GM12878 (cell line): ENCODE results near the gene TESK1. TPM values are rescaled to one million over a fixed set of nuclear protein-coding genes. Genes with fewer than 3 reads are reported as not detected.
A peak's percentile ranks its signal among the peaks of the same experiment; 100 is the strongest.

ENCODE experiments used
- ASH2L ChIP-seq: fragments of 300-600, 200-600 bp; sonication (generic); IDR thresholded peaks from 2 replicates; pipeline ENCODE4 v1.6.1; 2017; ENCODE audit warnings: low read depth, mild to moderate bottlenecking, borderline replicate concordance
- BRCA1 ChIP-seq: IDR thresholded peaks from 2 replicates; pipeline ENCODE4 v1.6.1; 2011; ENCODE audit warnings: low read depth, low read length, improper control_type of control experiment
- CBX3 ChIP-seq: fragments of 200-600 bp; sonication (generic); IDR thresholded peaks from 2 replicates; pipeline ENCODE4 v1.6.1; 2016; ENCODE audit warnings: low read depth, borderline replicate concordance
- EGR1 ChIP-seq, 2 experiments: IDR thresholded peaks; 1 replicate in 1 of 2; 2 replicates in 1 of 2; pipeline ENCODE4 v1.6.1; 2011 to 2012; ENCODE audit warnings: low read depth in 2 of 2, low read length in 2 of 2, borderline replicate concordance in 1 of 2, mild to moderate bottlenecking in 1 of 2, moderate library complexity in 1 of 2
- EP300 ChIP-seq, 2 experiments: fragments of 150-350 bp in 1 of 2; IDR thresholded peaks; 2 replicates each; pipeline ENCODE4 v1.6.1; 2011 to 2012; ENCODE audit warnings: low read depth in 2 of 2, low read length in 2 of 2, borderline replicate concordance in 1 of 2, improper control_type of control experiment in 1 of 2, inconsistent platforms in 1 of 2; ENCODE audit not compliant: control insufficient read depth in 1 of 2
- HCFC1 ChIP-seq: fragments of 150-350 bp; IDR thresholded peaks from 2 replicates; pipeline ENCODE4 v1.6.1; 2014; ENCODE audit warnings: low read length
- HDAC6 ChIP-seq: fragments of 200-600 bp; sonication (generic); IDR thresholded peaks from one replicate; pipeline ENCODE4 v1.8.0; 2017; ENCODE audit warnings: antibody characterized with exemption; ENCODE audit not compliant: unreplicated experiment
- HDGF ChIP-seq: fragments of 450-650 bp; IDR thresholded peaks from 2 replicates; pipeline ENCODE4 v1.6.1; 2016; ENCODE audit warnings: antibody characterized with exemption
- KAT2A ChIP-seq: conservative IDR thresholded peaks from 2 replicates; pipeline ENCODE4 v1.6.1; 2011; ENCODE audit warnings: low read depth, low read length; ENCODE audit not compliant: control insufficient read depth
- MTA2 ChIP-seq: fragments of 450-650 bp; IDR thresholded peaks from 2 replicates; pipeline ENCODE4 v1.6.1; 2016; ENCODE audit warnings: low read depth, mild to moderate bottlenecking, moderate library complexity
- NFXL1 ChIP-seq: fragments of 450-650 bp; IDR thresholded peaks from 2 replicates; pipeline ENCODE4 v1.6.1; 2017; ENCODE audit warnings: antibody characterized with exemption, mild to moderate bottlenecking, borderline replicate concordance
- POLR2AphosphoS5 ChIP-seq: IDR thresholded peaks from 2 replicates; pipeline ENCODE4 v1.6.1; 2011; ENCODE audit warnings: mild to moderate bottlenecking, low read length, inconsistent platforms
- RAD21 ChIP-seq: IDR thresholded peaks from 2 replicates; pipeline ENCODE4 v1.6.1; 2011; ENCODE audit warnings: mild to moderate bottlenecking, low read depth, low read length, moderate library complexity; ENCODE audit not compliant: insufficient read depth
- SREBF1 ChIP-seq: IDR thresholded peaks from 2 replicates; pipeline ENCODE4 v1.6.1; 2012; ENCODE audit warnings: mild to moderate bottlenecking, low read length
- SREBF2 ChIP-seq: IDR thresholded peaks from 2 replicates; pipeline ENCODE4 v1.6.1; 2012; ENCODE audit warnings: mild to moderate bottlenecking, low read length
- STAT3 ChIP-seq: IDR thresholded peaks from 2 replicates; pipeline ENCODE4 v1.6.1; 2011; ENCODE audit warnings: low read depth, low read length, improper control_type of control experiment
- polyA plus RNA-seq, 11 experiments: library from polyadenylated mRNA; depleted of rRNA in 4 of 11; unstranded in 6 of 11; stranded (reverse) in 5 of 11; fragments of >200 nt; fragmentation: Nextera tagmentation in 4 of 11; fragmentation: Illumina TruSeq in 1 of 11; extraction: Ambion mirVana in 4 of 11; extraction: Trizol in 1 of 11; gene quantifications; 1 replicate in 1 of 11; 2 replicates in 10 of 11; pipeline versions ENCODE4 v1.2.1 to v1.2.3, GENCODE V29; 2011 to 2016; ENCODE audit warnings: inconsistent platforms in 2 of 11, missing spikeins in 2 of 11, low read depth in 1 of 11
- total RNA-seq, 4 experiments: library from RNA; depleted of rRNA in 3 of 4; stranded (reverse); fragments of >200 nt in 3 of 4; fragmentation: Illumina TruSeq in 1 of 4; extraction: Trizol in 1 of 4; gene quantifications; 2 replicates each; pipeline versions ENCODE4 v1.2.1 to v1.2.3, GENCODE V29; 2013 to 2021
- TF ChIP-seq, protein P1 (sequence below): IDR thresholded peaks from 2 replicates; pipeline ENCODE4 v1.6.1; 2012; ENCODE audit warnings: low read depth, low read length, improper control_type of control experiment
- TF ChIP-seq, protein P2 (sequence below): fragments of 450-650 bp; IDR thresholded peaks from 2 replicates; pipeline ENCODE4 v1.6.1; 2014; ENCODE audit warnings: mild to moderate bottlenecking
- TF ChIP-seq, protein P3 (sequence below): fragments of 450-650 bp; conservative IDR thresholded peaks from 2 replicates; pipeline ENCODE4 v1.6.1; 2017; ENCODE audit warnings: mild to moderate bottlenecking, moderate library complexity
- TF ChIP-seq, protein P4 (sequence below): fragments of 150-350 bp; IDR thresholded peaks from 2 replicates; pipeline ENCODE4 v1.6.1; 2016; ENCODE audit warnings: low read depth, low read length
- TF ChIP-seq, protein P5 (sequence below): IDR thresholded peaks from 2 replicates; pipeline ENCODE4 v1.6.1; 2011; ENCODE audit warnings: borderline replicate concordance, low read depth, mild to moderate bottlenecking, moderate library complexity, mixed read lengths, low read length; ENCODE audit not compliant: insufficient read depth; ENCODE audit errors: extremely low read length

The TESK1 gene
- total and polyA plus RNA-seq, 10 of the 15 experiments (the other 5 are each of a cell fraction or from before 2014, with no cell fraction given), result 0.16 to 19.5 (median 7.9) TPM; not detected in 1

DNA sequence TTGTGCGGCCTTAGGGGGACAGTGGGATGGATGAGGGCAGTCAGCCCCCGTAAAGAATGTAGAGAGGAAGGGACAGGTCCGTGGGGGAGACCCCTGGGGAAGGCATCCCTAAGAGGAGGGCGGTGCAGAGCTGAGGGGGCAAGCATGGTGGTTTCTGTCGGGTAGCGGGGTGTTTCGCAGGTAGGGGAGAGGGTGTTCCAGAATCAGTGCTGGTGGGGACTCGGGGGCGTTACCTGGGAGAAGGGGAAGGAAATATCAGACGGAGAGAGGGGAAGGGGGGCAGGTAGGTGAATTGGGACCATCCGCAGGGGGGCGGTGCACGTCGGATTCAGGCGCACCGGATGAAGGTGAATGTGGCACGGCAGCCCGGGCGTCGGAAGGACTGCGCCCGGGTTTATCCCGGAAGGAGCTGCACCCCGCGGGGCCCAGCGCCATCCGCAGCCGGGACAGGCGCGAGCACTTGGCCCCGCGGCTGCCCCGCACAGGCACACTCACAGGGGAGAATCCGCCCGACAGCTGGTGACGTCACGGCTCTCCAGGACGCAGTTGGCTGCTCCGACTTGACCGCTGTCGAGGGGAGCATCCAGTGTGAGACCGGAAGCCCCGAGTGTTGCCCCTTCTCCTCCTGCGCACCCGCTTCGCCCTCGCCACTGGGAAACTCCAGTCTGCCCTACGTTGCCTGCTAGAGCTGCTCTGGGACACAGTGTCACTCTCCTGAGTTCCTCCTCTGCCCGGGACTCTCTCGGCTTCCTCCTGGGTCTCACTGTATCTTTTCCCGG, 11.8 kb downstream of the TESK1 start (continued):
- TF ChIP-seq EGR1 (IDR thresholded peaks at IDR 0.05; ENCODE audit: borderline replicate concordance in 1 of 2, low read depth in 2 of 2, low read length in 2 of 2), result peak in 1 of 2 experiments; percentile 39; a peak in 1 of 3 replicates
- TF ChIP-seq, protein P1, sequence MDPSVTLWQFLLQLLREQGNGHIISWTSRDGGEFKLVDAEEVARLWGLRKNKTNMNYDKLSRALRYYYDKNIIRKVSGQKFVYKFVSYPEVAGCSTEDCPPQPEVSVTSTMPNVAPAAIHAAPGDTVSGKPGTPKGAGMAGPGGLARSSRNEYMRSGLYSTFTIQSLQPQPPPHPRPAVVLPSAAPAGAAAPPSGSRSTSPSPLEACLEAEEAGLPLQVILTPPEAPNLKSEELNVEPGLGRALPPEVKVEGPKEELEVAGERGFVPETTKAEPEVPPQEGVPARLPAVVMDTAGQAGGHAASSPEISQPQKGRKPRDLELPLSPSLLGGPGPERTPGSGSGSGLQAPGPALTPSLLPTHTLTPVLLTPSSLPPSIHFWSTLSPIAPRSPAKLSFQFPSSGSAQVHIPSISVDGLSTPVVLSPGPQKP, result peak; percentile 14; the same call in 1 of the 2 replicates
- no peak for TF ChIP-seq HCFC1
- TF ChIP-seq, protein P2, sequence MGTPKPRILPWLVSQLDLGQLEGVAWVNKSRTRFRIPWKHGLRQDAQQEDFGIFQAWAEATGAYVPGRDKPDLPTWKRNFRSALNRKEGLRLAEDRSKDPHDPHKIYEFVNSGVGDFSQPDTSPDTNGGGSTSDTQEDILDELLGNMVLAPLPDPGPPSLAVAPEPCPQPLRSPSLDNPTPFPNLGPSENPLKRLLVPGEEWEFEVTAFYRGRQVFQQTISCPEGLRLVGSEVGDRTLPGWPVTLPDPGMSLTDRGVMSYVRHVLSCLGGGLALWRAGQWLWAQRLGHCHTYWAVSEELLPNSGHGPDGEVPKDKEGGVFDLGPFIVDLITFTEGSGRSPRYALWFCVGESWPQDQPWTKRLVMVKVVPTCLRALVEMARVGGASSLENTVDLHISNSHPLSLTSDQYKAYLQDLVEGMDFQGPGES, result no peak
- TF ChIP-seq RAD21, result 0 out of 2 replicates have a peak, but pooled peaks have one; percentile 31
- TF ChIP-seq CBX3, result no peak
- TF ChIP-seq KAT2A, result no peak
- TF ChIP-seq SREBF1, result no peak
- TF ChIP-seq, protein P3, sequence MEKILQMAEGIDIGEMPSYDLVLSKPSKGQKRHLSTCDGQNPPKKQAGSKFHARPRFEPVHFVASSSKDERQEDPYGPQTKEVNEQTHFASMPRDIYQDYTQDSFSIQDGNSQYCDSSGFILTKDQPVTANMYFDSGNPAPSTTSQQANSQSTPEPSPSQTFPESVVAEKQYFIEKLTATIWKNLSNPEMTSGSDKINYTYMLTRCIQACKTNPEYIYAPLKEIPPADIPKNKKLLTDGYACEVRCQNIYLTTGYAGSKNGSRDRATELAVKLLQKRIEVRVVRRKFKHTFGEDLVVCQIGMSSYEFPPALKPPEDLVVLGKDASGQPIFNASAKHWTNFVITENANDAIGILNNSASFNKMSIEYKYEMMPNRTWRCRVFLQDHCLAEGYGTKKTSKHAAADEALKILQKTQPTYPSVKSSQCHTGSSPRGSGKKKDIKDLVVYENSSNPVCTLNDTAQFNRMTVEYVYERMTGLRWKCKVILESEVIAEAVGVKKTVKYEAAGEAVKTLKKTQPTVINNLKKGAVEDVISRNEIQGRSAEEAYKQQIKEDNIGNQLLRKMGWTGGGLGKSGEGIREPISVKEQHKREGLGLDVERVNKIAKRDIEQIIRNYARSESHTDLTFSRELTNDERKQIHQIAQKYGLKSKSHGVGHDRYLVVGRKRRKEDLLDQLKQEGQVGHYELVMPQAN, result no peak
- TF ChIP-seq, protein P4, sequence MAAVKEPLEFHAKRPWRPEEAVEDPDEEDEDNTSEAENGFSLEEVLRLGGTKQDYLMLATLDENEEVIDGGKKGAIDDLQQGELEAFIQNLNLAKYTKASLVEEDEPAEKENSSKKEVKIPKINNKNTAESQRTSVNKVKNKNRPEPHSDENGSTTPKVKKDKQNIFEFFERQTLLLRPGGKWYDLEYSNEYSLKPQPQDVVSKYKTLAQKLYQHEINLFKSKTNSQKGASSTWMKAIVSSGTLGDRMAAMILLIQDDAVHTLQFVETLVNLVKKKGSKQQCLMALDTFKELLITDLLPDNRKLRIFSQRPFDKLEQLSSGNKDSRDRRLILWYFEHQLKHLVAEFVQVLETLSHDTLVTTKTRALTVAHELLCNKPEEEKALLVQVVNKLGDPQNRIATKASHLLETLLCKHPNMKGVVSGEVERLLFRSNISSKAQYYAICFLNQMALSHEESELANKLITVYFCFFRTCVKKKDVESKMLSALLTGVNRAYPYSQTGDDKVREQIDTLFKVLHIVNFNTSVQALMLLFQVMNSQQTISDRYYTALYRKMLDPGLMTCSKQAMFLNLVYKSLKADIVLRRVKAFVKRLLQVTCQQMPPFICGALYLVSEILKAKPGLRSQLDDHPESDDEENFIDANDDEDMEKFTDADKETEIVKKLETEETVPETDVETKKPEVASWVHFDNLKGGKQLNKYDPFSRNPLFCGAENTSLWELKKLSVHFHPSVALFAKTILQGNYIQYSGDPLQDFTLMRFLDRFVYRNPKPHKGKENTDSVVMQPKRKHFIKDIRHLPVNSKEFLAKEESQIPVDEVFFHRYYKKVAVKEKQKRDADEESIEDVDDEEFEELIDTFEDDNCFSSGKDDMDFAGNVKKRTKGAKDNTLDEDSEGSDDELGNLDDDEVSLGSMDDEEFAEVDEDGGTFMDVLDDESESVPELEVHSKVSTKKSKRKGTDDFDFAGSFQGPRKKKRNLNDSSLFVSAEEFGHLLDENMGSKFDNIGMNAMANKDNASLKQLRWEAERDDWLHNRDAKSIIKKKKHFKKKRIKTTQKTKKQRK, result no peak
- TF ChIP-seq SREBF2, result no peak
- TF ChIP-seq, protein P5, sequence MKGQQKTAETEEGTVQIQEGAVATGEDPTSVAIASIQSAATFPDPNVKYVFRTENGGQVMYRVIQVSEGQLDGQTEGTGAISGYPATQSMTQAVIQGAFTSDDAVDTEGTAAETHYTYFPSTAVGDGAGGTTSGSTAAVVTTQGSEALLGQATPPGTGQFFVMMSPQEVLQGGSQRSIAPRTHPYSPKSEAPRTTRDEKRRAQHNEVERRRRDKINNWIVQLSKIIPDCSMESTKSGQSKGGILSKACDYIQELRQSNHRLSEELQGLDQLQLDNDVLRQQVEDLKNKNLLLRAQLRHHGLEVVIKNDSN, result no peak
- no peak for TF ChIP-seq NFXL1
- TF ChIP-seq ASH2L, result no peak
- no peak for TF ChIP-seq STAT3
- TF ChIP-seq EP300 (IDR thresholded peaks at IDR 0.05; ENCODE audit: borderline replicate concordance in 1 of 2, control insufficient read depth in 1 of 2, low read depth in 2 of 2, low read length in 2 of 2), result no peak
- TF ChIP-seq MTA2, result no peak
- peak; percentile 84 for TF ChIP-seq POLR2AphosphoS5
- TF ChIP-seq HDGF, result peak; percentile 54; the same call in 1 of the 2 replicates
- no peak for TF ChIP-seq BRCA1
- no peak for TF ChIP-seq HDAC6
